ENCODE results near the gene PRPF8.

PRPF8 gene

DNA sequence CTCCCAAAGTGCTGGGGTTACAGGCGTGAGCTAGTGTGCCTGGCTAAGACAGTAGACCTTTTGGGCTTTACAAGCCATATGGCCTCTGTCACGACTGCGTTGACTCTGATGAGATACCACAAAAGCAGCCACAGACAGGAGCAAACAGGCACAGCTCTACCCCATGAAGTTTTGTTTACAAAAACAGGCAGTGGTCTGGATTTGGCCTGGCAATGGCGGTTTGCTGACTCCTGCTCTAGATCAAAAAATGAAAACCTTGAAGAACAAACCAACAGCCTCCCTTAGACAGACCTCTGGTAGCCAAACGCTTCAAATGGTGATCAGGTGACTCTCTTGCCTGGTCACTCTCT, 76.7 kb downstream of the PRPF8 start:
- TF ChIP-seq, protein P1, sequence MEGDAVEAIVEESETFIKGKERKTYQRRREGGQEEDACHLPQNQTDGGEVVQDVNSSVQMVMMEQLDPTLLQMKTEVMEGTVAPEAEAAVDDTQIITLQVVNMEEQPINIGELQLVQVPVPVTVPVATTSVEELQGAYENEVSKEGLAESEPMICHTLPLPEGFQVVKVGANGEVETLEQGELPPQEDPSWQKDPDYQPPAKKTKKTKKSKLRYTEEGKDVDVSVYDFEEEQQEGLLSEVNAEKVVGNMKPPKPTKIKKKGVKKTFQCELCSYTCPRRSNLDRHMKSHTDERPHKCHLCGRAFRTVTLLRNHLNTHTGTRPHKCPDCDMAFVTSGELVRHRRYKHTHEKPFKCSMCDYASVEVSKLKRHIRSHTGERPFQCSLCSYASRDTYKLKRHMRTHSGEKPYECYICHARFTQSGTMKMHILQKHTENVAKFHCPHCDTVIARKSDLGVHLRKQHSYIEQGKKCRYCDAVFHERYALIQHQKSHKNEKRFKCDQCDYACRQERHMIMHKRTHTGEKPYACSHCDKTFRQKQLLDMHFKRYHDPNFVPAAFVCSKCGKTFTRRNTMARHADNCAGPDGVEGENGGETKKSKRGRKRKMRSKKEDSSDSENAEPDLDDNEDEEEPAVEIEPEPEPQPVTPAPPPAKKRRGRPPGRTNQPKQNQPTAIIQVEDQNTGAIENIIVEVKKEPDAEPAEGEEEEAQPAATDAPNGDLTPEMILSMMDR (IDR thresholded peaks at IDR 0.05; ENCODE audit: insufficient read depth, low read length), result no peak
- TF ChIP-seq, protein P2, sequence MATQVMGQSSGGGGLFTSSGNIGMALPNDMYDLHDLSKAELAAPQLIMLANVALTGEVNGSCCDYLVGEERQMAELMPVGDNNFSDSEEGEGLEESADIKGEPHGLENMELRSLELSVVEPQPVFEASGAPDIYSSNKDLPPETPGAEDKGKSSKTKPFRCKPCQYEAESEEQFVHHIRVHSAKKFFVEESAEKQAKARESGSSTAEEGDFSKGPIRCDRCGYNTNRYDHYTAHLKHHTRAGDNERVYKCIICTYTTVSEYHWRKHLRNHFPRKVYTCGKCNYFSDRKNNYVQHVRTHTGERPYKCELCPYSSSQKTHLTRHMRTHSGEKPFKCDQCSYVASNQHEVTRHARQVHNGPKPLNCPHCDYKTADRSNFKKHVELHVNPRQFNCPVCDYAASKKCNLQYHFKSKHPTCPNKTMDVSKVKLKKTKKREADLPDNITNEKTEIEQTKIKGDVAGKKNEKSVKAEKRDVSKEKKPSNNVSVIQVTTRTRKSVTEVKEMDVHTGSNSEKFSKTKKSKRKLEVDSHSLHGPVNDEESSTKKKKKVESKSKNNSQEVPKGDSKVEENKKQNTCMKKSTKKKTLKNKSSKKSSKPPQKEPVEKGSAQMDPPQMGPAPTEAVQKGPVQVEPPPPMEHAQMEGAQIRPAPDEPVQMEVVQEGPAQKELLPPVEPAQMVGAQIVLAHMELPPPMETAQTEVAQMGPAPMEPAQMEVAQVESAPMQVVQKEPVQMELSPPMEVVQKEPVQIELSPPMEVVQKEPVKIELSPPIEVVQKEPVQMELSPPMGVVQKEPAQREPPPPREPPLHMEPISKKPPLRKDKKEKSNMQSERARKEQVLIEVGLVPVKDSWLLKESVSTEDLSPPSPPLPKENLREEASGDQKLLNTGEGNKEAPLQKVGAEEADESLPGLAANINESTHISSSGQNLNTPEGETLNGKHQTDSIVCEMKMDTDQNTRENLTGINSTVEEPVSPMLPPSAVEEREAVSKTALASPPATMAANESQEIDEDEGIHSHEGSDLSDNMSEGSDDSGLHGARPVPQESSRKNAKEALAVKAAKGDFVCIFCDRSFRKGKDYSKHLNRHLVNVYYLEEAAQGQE (IDR thresholded peaks at IDR 0.05; ENCODE audit: insufficient replicate concordance, low read depth), result no peak
- TF ChIP-seq GABPA (IDR thresholded peaks at IDR 0.05; ENCODE audit: low read depth) (no peak), SPI1 (IDR thresholded peaks at IDR 0.05; ENCODE audit: borderline replicate concordance, low read depth) (no peak), POLR2AphosphoS5 (IDR thresholded peaks at IDR 0.05; ENCODE audit: low read depth) (no peak)
- H3K27ac ChIP-seq (replicated peaks), result peak overlapping the region; percentile 84
- DNase-seq (ENCODE audit: low read depth in 1 of 2, low spot score in 1 of 2), result no peak
- H3K4me3 ChIP-seq (replicated peaks; ENCODE audit: insufficient read depth, low read length), result no peak overlapping the region
- no peaks in the 10 kb centered on the region for H3K27me3 ChIP-seq (ENCODE audit: insufficient read depth, poor library complexity, severe bottlenecking)

DNA sequence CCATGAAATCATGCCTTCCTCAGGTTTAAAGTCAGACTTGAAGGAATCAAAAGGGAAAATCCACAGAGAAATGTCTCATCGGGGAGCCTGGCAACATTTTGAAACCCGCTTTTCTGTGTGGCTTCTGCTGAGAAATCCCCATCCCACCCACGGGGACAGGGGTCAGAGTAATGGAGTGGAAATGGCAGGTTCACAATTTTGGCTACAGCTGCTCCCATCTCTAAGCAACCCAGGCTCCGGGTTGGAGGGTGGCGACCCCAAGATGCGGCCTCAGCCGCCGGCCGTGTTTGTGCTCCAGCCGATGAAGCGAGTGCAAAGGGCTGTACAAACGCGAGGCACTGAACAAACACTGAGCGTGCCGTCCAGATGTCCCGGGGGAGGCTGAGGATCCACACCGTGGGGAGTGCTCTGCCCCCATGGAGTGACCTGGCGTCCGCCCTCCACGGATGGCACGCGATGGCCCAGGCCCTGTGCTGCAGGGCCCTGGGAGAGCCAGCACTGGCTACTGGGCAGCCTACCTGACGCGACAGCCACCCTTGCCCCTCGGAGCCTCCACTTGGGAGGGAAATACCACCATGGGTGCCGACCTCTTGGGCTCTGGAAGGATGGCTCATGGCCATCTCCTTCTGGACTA, 78.2 kb downstream of the PRPF8 start:
- no peaks in the 10 kb centered on the region for H3K27me3 ChIP-seq (ENCODE audit: insufficient read depth, poor library complexity, severe bottlenecking)
- no peak overlapping the region for H3K4me3 ChIP-seq (replicated peaks; ENCODE audit: insufficient read depth, low read length)
- DNase-seq (ENCODE audit: low read depth in 1 of 2, low spot score in 1 of 2), result no peak
- H3K27ac ChIP-seq (replicated peaks), result peak overlapping the region; percentile 84
- TF ChIP-seq, protein P1 (IDR thresholded peaks at IDR 0.05; ENCODE audit: insufficient read depth, low read length), result no peak
- TF ChIP-seq POLR2AphosphoS5 (IDR thresholded peaks at IDR 0.05; ENCODE audit: low read depth) (no peak), SPI1 (IDR thresholded peaks at IDR 0.05; ENCODE audit: borderline replicate concordance, low read depth) (no peak), GABPA (IDR thresholded peaks at IDR 0.05; ENCODE audit: low read depth) (no peak)
- TF ChIP-seq, protein P2 (IDR thresholded peaks at IDR 0.05; ENCODE audit: insufficient replicate concordance, low read depth), result no peak

DNA sequence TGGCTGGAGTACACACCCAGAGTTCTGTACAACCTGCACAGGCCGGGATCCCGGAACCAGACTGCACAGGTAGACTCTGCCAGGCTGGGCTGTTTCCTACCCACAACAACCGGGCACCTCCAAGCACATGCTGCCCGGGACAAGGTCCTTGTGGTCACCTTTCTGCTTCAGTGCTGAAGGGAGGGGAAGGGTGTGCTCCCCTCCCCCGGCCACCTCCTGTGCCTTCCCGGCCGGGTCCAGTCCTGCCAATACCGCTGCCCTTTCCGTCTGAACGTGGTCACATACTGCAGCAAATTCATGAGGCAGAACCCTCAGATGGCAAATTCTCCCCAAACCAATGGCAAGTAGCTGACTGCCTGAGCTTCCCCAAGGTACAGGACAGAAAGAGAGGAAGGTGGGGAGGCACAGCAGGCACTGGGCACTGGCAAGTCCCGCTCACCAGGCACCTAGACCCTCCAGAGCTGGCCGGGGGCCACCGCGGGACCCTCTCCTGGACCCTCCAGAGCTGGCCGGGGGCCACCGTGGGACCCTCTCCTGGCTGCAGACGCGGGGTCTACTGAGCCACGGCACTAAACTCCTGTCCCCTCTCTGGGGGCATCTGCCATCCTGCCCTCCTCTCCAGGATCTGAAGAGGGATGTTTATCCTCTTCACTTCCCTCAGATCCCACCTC, 78.9 kb downstream of the PRPF8 start:
- DNase-seq (ENCODE audit: low read depth in 1 of 2, low spot score in 1 of 2), result no peak
- H3K4me3 ChIP-seq (replicated peaks; ENCODE audit: insufficient read depth, low read length), result no peak overlapping the region
- no peaks in the 10 kb centered on the region for H3K27me3 ChIP-seq (ENCODE audit: insufficient read depth, poor library complexity, severe bottlenecking)
- no peak overlapping the region for H3K27ac ChIP-seq (replicated peaks)
- TF ChIP-seq, protein P2 (IDR thresholded peaks at IDR 0.05; ENCODE audit: insufficient replicate concordance, low read depth), result no peak
- TF ChIP-seq SPI1 (IDR thresholded peaks at IDR 0.05; ENCODE audit: borderline replicate concordance, low read depth) (no peak), GABPA (IDR thresholded peaks at IDR 0.05; ENCODE audit: low read depth) (no peak), POLR2AphosphoS5 (IDR thresholded peaks at IDR 0.05; ENCODE audit: low read depth) (no peak)
- TF ChIP-seq, protein P1 (IDR thresholded peaks at IDR 0.05; ENCODE audit: insufficient read depth, low read length), result no peak
